Mesendoderm (in vitro differentiated cells): ENCODE measurements around the gene SMCHD1.

Source experiments
- DNase-seq: peaks from one replicate; pipeline ENCODE4 v3.0.0; 2013
- H2AK5ac ChIP-seq: 2 replicates; pipeline ENCODE4 v1.6.1; 2013; ENCODE audit warnings: low read length, inconsistent platforms
- H2BK120ac ChIP-seq: 2 replicates; pipeline ENCODE4 v1.6.1; 2013; ENCODE audit warnings: low read depth, mild to moderate bottlenecking, low read length, moderate library complexity, mixed read lengths
- H2BK15ac ChIP-seq: replicated peaks from 2 replicates; pipeline ENCODE4 v1.6.1; 2013; ENCODE audit warnings: low read depth, mild to moderate bottlenecking, moderate library complexity
- H2BK5ac ChIP-seq: 2 replicates; pipeline ENCODE4 v1.6.1; 2013; ENCODE audit warnings: low read length, inconsistent platforms
- H3K18ac ChIP-seq: 2 replicates; pipeline ENCODE4 v1.6.1; 2013; ENCODE audit warnings: mild to moderate bottlenecking, low read length, mixed read lengths
- H3K23ac ChIP-seq: one replicate; pipeline ENCODE4 v1.6.1; 2013; ENCODE audit warnings: low read length
- H3K27ac ChIP-seq: 2 replicates; pipeline ENCODE4 v1.5.1; 2013; ENCODE audit warnings: low read depth, mild to moderate bottlenecking, inconsistent platforms, low read length, moderate library complexity
- H3K27me3 ChIP-seq: 2 replicates; pipeline ENCODE4 v1.6.1; 2013; ENCODE audit warnings: low read length, control low read depth, mild to moderate bottlenecking, inconsistent platforms; ENCODE audit not compliant: insufficient read depth, poor library complexity
- H3K36me3 ChIP-seq: 2 replicates; pipeline ENCODE4 v1.6.1; 2013; ENCODE audit warnings: low read length, inconsistent platforms; ENCODE audit not compliant: control insufficient read depth, insufficient read depth
- H3K4ac ChIP-seq: one replicate; pipeline ENCODE4 v1.6.1; 2013; ENCODE audit warnings: low read depth, mild to moderate bottlenecking, low read length, moderate library complexity
- H3K4me1 ChIP-seq: 2 replicates; pipeline ENCODE4 v1.6.1; 2013; ENCODE audit warnings: low read depth, low read length, inconsistent platforms; ENCODE audit not compliant: control insufficient read depth
- H3K4me2 ChIP-seq: 2 replicates; pipeline ENCODE4 v1.6.1; 2013; ENCODE audit warnings: low read length
- H3K4me3 ChIP-seq: 2 replicates; pipeline ENCODE4 v1.5.1; 2013; ENCODE audit warnings: mild to moderate bottlenecking, low read length
- H3K56ac ChIP-seq: one replicate; pipeline ENCODE4 v1.6.1; 2013; ENCODE audit warnings: low read length
- H3K79me1 ChIP-seq: 2 replicates; pipeline ENCODE4 v1.6.1; 2013; ENCODE audit warnings: low read length, inconsistent platforms
- H3K79me2 ChIP-seq: 2 replicates; pipeline ENCODE4 v1.6.1; 2013; ENCODE audit warnings: mild to moderate bottlenecking, low read length; ENCODE audit not compliant: control insufficient read depth, insufficient read depth
- H3K9ac ChIP-seq: 2 replicates; pipeline ENCODE4 v1.6.1; 2013; ENCODE audit warnings: low read length, inconsistent platforms
- H4K5ac ChIP-seq: one replicate; pipeline ENCODE4 v1.6.1; 2013; ENCODE audit warnings: low read length
- H4K8ac ChIP-seq: one replicate; pipeline ENCODE4 v1.6.1; 2013; ENCODE audit warnings: low read depth, mild to moderate bottlenecking, control low read depth, low read length, moderate library complexity
- WGBS: extraction: QIAGEN DNeasy Blood & Tissue Kit; methylation state at CpG from one replicate; pipeline ENCODE4 v1.1.7; 2013; ENCODE audit warnings: low lambda C conversion rate, missing lambda C conversion rate; ENCODE audit not compliant: insufficient coverage; ENCODE audit errors: extremely low coverage; 5-methylcytosine and 5-hydroxymethylcytosine counted together

Gene SMCHD1

GRCh38 chr18:2654169-2654927, 1.2 kb upstream of the SMCHD1 start:
- Histone ChIP-seq H3K4ac (no peak overlapping the region), H2BK5ac (no peak overlapping the region), H4K8ac (no peak overlapping the region), H3K79me1 (peaks cover 9% of the 10 kb centered on the region), H4K5ac (no peak overlapping the region), H3K27me3 (peaks cover 2% of the 10 kb centered on the region), H3K4me1 (peaks cover 5% of the 10 kb centered on the region), H2BK15ac (no peak overlapping the region), H3K18ac (no peak overlapping the region), H2BK120ac (no peak overlapping the region), H3K4me2 (peak overlapping the region; percentile 77), H3K27ac (no peak overlapping the region), H2AK5ac (no peak overlapping the region), H3K9ac (peak overlapping the region; percentile 93), H3K79me2 (peaks cover 23% of the 10 kb centered on the region), H3K4me3 (peak overlapping the region; percentile 81), H3K36me3 (no peaks in the 10 kb centered on the region), H3K23ac (peak overlapping the region; percentile 57), H3K56ac (peak overlapping the region; percentile 93)
- WGBS, result no CpG with 5 or more reads among the region's 13 CpGs
- DNase-seq, result peak; percentile 19

GRCh38 chr18:2654928-2655177, 673 bp upstream of the SMCHD1 start:
- H3K4me2 ChIP-seq, result peak overlapping the region; percentile 77
- peak overlapping the region; percentile 88 for H3K18ac ChIP-seq
- no CpG with 5 or more reads among the region's 22 CpGs for WGBS
- peak overlapping the region; percentile 52 for H3K27ac ChIP-seq
- no peak overlapping the region for H4K5ac ChIP-seq
- H3K23ac ChIP-seq, result no peak overlapping the region
- no peak overlapping the region for H2BK120ac ChIP-seq
- peaks cover 2% of the 10 kb centered on the region for H3K27me3 ChIP-seq
- peak overlapping the region; percentile 81 for H3K4me3 ChIP-seq
- no peak for DNase-seq
- peaks cover 5% of the 10 kb centered on the region for H3K4me1 ChIP-seq
- no peak overlapping the region for H4K8ac ChIP-seq
- no peak overlapping the region for H3K4ac ChIP-seq
- peaks cover 24% of the 10 kb centered on the region for H3K79me2 ChIP-seq
- H3K36me3 ChIP-seq, result no peaks in the 10 kb centered on the region
- H3K9ac ChIP-seq, result peak overlapping the region; percentile 93
- H2BK5ac ChIP-seq, result no peak overlapping the region
- H3K56ac ChIP-seq, result peak overlapping the region; percentile 93
- no peak overlapping the region for H2BK15ac ChIP-seq
- H3K79me1 ChIP-seq, result peaks cover 9% of the 10 kb centered on the region
- no peak overlapping the region for H2AK5ac ChIP-seq

- Histone ChIP-seq H2BK15ac (no peak overlapping the region), H3K56ac (peak overlapping the region; percentile 97), H3K4ac (peak overlapping the region; percentile 28), H3K18ac (peak overlapping the region; percentile 64), H3K23ac (peak overlapping the region; percentile 45), H3K79me2 (peaks cover 27% of the 10 kb centered on the region), H3K4me3 (peak overlapping the region; percentile 98), H3K9ac (peak overlapping the region; percentile 95), H2AK5ac (no peak overlapping the region), H4K8ac (no peak overlapping the region), H2BK120ac (no peak overlapping the region), H3K4me2 (peak overlapping the region; percentile 70), H3K79me1 (peaks cover 9% of the 10 kb centered on the region), H4K5ac (no peak overlapping the region), H3K36me3 (no peaks in the 10 kb centered on the region), H3K4me1 (peaks cover 5% of the 10 kb centered on the region), H3K27me3 (peaks cover 2% of the 10 kb centered on the region), H3K27ac (peak overlapping the region; percentile 94), H2BK5ac (no peak overlapping the region)
- no CpG with 5 or more reads among the region's 37 CpGs for WGBS
- peak; percentile 75 for DNase-seq
Measured at GRCh38 chr18:2655954-2656236, 369 bp downstream of the SMCHD1 start.

- WGBS, result no CpG with 5 or more reads among the region's 49 CpGs
- H2AK5ac ChIP-seq, result no peak overlapping the region
- H3K4me2 ChIP-seq, result peak overlapping the region; percentile 70
- peaks cover 29% of the 10 kb centered on the region for H3K79me2 ChIP-seq
- DNase-seq, result peak; percentile 74
- no peak overlapping the region for H2BK15ac ChIP-seq
- H3K4me3 ChIP-seq, result peak overlapping the region; percentile 98
- peak overlapping the region; percentile 97 for H3K56ac ChIP-seq
- H3K9ac ChIP-seq, result peak overlapping the region; percentile 95
- peak overlapping the region; percentile 94 for H3K27ac ChIP-seq
- H2BK5ac ChIP-seq, result no peak overlapping the region
- H4K8ac ChIP-seq, result no peak overlapping the region
- H2BK120ac ChIP-seq, result no peak overlapping the region
- H3K79me1 ChIP-seq, result peaks cover 10% of the 10 kb centered on the region
- H4K5ac ChIP-seq, result no peak overlapping the region
- H3K4me1 ChIP-seq, result peaks cover 5% of the 10 kb centered on the region
- H3K4ac ChIP-seq, result peak overlapping the region; percentile 28
- H3K18ac ChIP-seq, result peak overlapping the region; percentile 64
- H3K27me3 ChIP-seq, result peaks cover 2% of the 10 kb centered on the region
- peak overlapping the region; percentile 45 for H3K23ac ChIP-seq
- no peaks in the 10 kb centered on the region for H3K36me3 ChIP-seq
Measured at GRCh38 chr18:2656237-2656980, 883 bp downstream of the SMCHD1 start.

- peaks cover 2% of the 10 kb centered on the region for H3K27me3 ChIP-seq
- no peak overlapping the region for H2BK120ac ChIP-seq
- no peak overlapping the region for H3K23ac ChIP-seq
- no peaks in the 10 kb centered on the region for H3K36me3 ChIP-seq
- WGBS, result no CpG with 5 or more reads among the region's 12 CpGs
- peak overlapping the region; percentile 95 for H3K9ac ChIP-seq
- H4K8ac ChIP-seq, result no peak overlapping the region
- peaks cover 5% of the 10 kb centered on the region for H3K4me1 ChIP-seq
- no peak overlapping the region for H2AK5ac ChIP-seq
- H3K27ac ChIP-seq, result no peak overlapping the region
- no peak overlapping the region for H3K4ac ChIP-seq
- peak overlapping the region; percentile 70 for H3K4me2 ChIP-seq
- no peak overlapping the region for H2BK5ac ChIP-seq
- H4K5ac ChIP-seq, result no peak overlapping the region
- H3K56ac ChIP-seq, result peak overlapping the region; percentile 97
- H3K79me2 ChIP-seq, result peaks cover 32% of the 10 kb centered on the region
- no peak overlapping the region for H2BK15ac ChIP-seq
- DNase-seq, result no peak
- H3K4me3 ChIP-seq, result peak overlapping the region; percentile 98
- no peak overlapping the region for H3K18ac ChIP-seq
- peaks cover 10% of the 10 kb centered on the region for H3K79me1 ChIP-seq
Measured at GRCh38 chr18:2656981-2657512, 1.5 kb downstream of the SMCHD1 start.
